Mesenchymal stem cell (in vitro differentiated cells and primary cell): ENCODE results near the gene KLHL40.

ENCODE experiments used
- DNase-seq: peaks from one replicate; pipeline ENCODE4 v3.0.0-alpha.2; 2013
- H2AFZ ChIP-seq: one replicate; pipeline ENCODE4 v1.6.1; 2013; ENCODE audit warnings: low read depth, mild to moderate bottlenecking, control low read depth, inconsistent platforms, low read length, moderate library complexity
- H2AK5ac ChIP-seq: 2 replicates; pipeline ENCODE4 v1.6.1; 2013; ENCODE audit warnings: low read length, moderate library complexity, mild to moderate bottlenecking, inconsistent platforms; ENCODE audit not compliant: severe bottlenecking
- H2BK120ac ChIP-seq: one replicate; pipeline ENCODE4 v1.6.1; 2013; ENCODE audit warnings: low read depth, mild to moderate bottlenecking, inconsistent platforms, low read length, moderate library complexity
- H2BK12ac ChIP-seq, 2 experiments: one replicate each; pipeline ENCODE4 v1.6.1; 2013; ENCODE audit warnings: inconsistent platforms in 2 of 2, low read length in 2 of 2, mild to moderate bottlenecking in 2 of 2, moderate library complexity in 2 of 2, control low read depth in 1 of 2
- H2BK15ac ChIP-seq: one replicate; pipeline ENCODE4 v1.6.1; 2013; ENCODE audit warnings: mild to moderate bottlenecking, low read depth, inconsistent platforms; ENCODE audit not compliant: poor library complexity, severe bottlenecking
- H2BK5ac ChIP-seq: 2 replicates; pipeline ENCODE4 v1.6.1; 2013; ENCODE audit warnings: low read depth, mild to moderate bottlenecking, low read length, control low read depth, inconsistent platforms; ENCODE audit not compliant: poor library complexity, severe bottlenecking
- H3K14ac ChIP-seq, 2 experiments: one replicate each; pipeline ENCODE4 v1.6.1; 2013; ENCODE audit warnings: inconsistent platforms in 2 of 2, low read length in 2 of 2, control low read depth in 1 of 2, mild to moderate bottlenecking in 1 of 2, moderate library complexity in 1 of 2
- H3K18ac ChIP-seq, 2 experiments: one replicate each; pipeline ENCODE4 v1.6.1; 2013; ENCODE audit warnings: inconsistent platforms in 2 of 2, low read length in 2 of 2, control low read depth in 1 of 2, low read depth in 1 of 2, mild to moderate bottlenecking in 1 of 2
- H3K23ac ChIP-seq, 2 experiments: one replicate each; pipeline ENCODE4 v1.6.1; 2013; ENCODE audit warnings: inconsistent platforms in 2 of 2, low read length in 2 of 2, mild to moderate bottlenecking in 2 of 2, moderate library complexity in 2 of 2, control low read depth in 1 of 2
- H3K27ac ChIP-seq: 2 replicates; pipeline ENCODE4 v1.5.1; 2013; ENCODE audit warnings: mild to moderate bottlenecking, moderate library complexity, low read length, control low read depth, inconsistent platforms; ENCODE audit not compliant: poor library complexity, severe bottlenecking
- H3K27me3 ChIP-seq, 2 experiments: 2 replicates each; pipeline versions ENCODE4 v1.6.1 to v1.7.0; 2013; ENCODE audit warnings: low read length in 2 of 2, mild to moderate bottlenecking in 2 of 2, moderate library complexity in 2 of 2, control low read depth in 1 of 2, inconsistent platforms in 1 of 2; ENCODE audit not compliant: control insufficient read depth in 1 of 2, insufficient read depth in 1 of 2
- H3K36me3 ChIP-seq, 2 experiments: 2 replicates each; pipeline versions ENCODE4 v1.6.1 to v1.7.0; 2013; ENCODE audit warnings: low read length in 2 of 2, control low read depth in 1 of 2, inconsistent platforms in 1 of 2, low read depth in 1 of 2, mild to moderate bottlenecking in 1 of 2; ENCODE audit not compliant: insufficient read depth in 2 of 2, control insufficient read depth in 1 of 2
- H3K4ac ChIP-seq, 2 experiments: one replicate each; pipeline ENCODE4 v1.6.1; 2013; ENCODE audit warnings: inconsistent platforms in 2 of 2, low read length in 2 of 2, mild to moderate bottlenecking in 2 of 2, moderate library complexity in 2 of 2, control low read depth in 1 of 2, low read depth in 1 of 2
- H3K4me1 ChIP-seq: 2 replicates; pipeline ENCODE4 v1.6.1; 2013; ENCODE audit warnings: low read depth, low read length, control low read depth; ENCODE audit not compliant: control insufficient read depth, insufficient read depth
- H3K4me2 ChIP-seq: 2 replicates; pipeline ENCODE4 v1.6.1; 2013; ENCODE audit warnings: low read length, mild to moderate bottlenecking, inconsistent platforms; ENCODE audit not compliant: poor library complexity, severe bottlenecking
- H3K4me3 ChIP-seq, 2 experiments: 2 replicates each; pipeline versions ENCODE4 v1.5.1 to v1.7.0; 2013; ENCODE audit warnings: low read length in 2 of 2, mild to moderate bottlenecking in 2 of 2, control low read depth in 1 of 2, low read depth in 1 of 2; ENCODE audit not compliant: insufficient read depth in 1 of 2
- H3K79me1 ChIP-seq: replicated peaks from 2 replicates; pipeline ENCODE4 v1.6.1; 2013; ENCODE audit warnings: mild to moderate bottlenecking, control low read depth, low read length, inconsistent platforms; ENCODE audit not compliant: poor library complexity, severe bottlenecking
- H3K9ac ChIP-seq: 2 replicates; pipeline ENCODE4 v1.7.0; 2013; ENCODE audit warnings: mild to moderate bottlenecking, low read length, moderate library complexity
- H3K9me3 ChIP-seq: 2 replicates; pipeline ENCODE4 v1.7.0; 2013; ENCODE audit warnings: mild to moderate bottlenecking, low read length; ENCODE audit not compliant: control insufficient read depth
- H4K8ac ChIP-seq: one replicate; pipeline ENCODE4 v1.6.1; 2013; ENCODE audit warnings: inconsistent platforms, mild to moderate bottlenecking, low read length, moderate library complexity
- H4K91ac ChIP-seq: one replicate; pipeline ENCODE4 v1.6.1; 2013; ENCODE audit warnings: mild to moderate bottlenecking, low read length, inconsistent platforms
- WGBS: methylation state at CpG from one replicate; pipeline ENCODE4 v1.1.7; 2013; ENCODE audit warnings: mixed read lengths; 5-methylcytosine and 5-hydroxymethylcytosine counted together

KLHL40 gene

GRCh38 chr3:42717306-42717705 lies 32.0 kb downstream of the KLHL40 start:
- H3K27ac ChIP-seq, result no peak overlapping the region
- no peak overlapping the region for H2BK15ac ChIP-seq
- no peak overlapping the region for H2AK5ac ChIP-seq
- H3K4me1 ChIP-seq, result no peaks in the 10 kb centered on the region
- no peak overlapping the region for H2BK120ac ChIP-seq
- H3K36me3 ChIP-seq, result no peaks in the 10 kb centered on the region
- WGBS, result 90% methylated on average over 6 of the region's 6 CpGs
- H2AFZ ChIP-seq, result no peak overlapping the region
- H2BK12ac ChIP-seq, result no peak overlapping the region
- no peak overlapping the region for H3K9ac ChIP-seq
- no peak overlapping the region for H3K23ac ChIP-seq
- no peak overlapping the region for H3K4me2 ChIP-seq
- no peak overlapping the region for H4K8ac ChIP-seq
- H2BK5ac ChIP-seq, result no peak overlapping the region
- no peak overlapping the region for H3K4ac ChIP-seq
- no peak overlapping the region for H3K14ac ChIP-seq
- no peaks in the 10 kb centered on the region for H3K79me1 ChIP-seq
- no peaks in the 10 kb centered on the region for H3K9me3 ChIP-seq
- DNase-seq, result no peak
- peaks cover 13 to 28% of the 10 kb centered on the region in 2 experiments for H3K27me3 ChIP-seq
- no peak overlapping the region for H3K18ac ChIP-seq
- no peak overlapping the region for H4K91ac ChIP-seq
- no peak overlapping the region for H3K4me3 ChIP-seq

GRCh38 chr3:42718338-42718737 lies 33.0 kb downstream of the KLHL40 start:
- DNase-seq, result no peak
- no peak overlapping the region for H2BK120ac ChIP-seq
- H3K4me3 ChIP-seq, result no peak overlapping the region
- no peaks in the 10 kb centered on the region for H3K4me1 ChIP-seq
- H3K9ac ChIP-seq, result no peak overlapping the region
- H3K27ac ChIP-seq, result no peak overlapping the region
- H2AFZ ChIP-seq, result no peak overlapping the region
- H3K9me3 ChIP-seq, result no peaks in the 10 kb centered on the region
- H3K23ac ChIP-seq, result no peak overlapping the region
- WGBS, result 67% methylated on average over 5 of the region's 5 CpGs
- no peaks in the 10 kb centered on the region for H3K36me3 ChIP-seq
- peaks cover 2 to 19% of the 10 kb centered on the region in 2 experiments for H3K27me3 ChIP-seq
- H3K4me2 ChIP-seq, result no peak overlapping the region
- H2BK5ac ChIP-seq, result no peak overlapping the region
- H3K4ac ChIP-seq, result no peak overlapping the region
- no peaks in the 10 kb centered on the region for H3K79me1 ChIP-seq
- H3K14ac ChIP-seq, result no peak overlapping the region
- H4K8ac ChIP-seq, result no peak overlapping the region
- no peak overlapping the region for H2BK12ac ChIP-seq
- no peak overlapping the region for H2AK5ac ChIP-seq
- no peak overlapping the region for H3K18ac ChIP-seq
- H2BK15ac ChIP-seq, result no peak overlapping the region
- no peak overlapping the region for H4K91ac ChIP-seq

GRCh38 chr3:42719002-42719401 lies 33.7 kb downstream of the KLHL40 start:
- no peak overlapping the region for H2AK5ac ChIP-seq
- peaks cover 0 to 15% of the 10 kb centered on the region in 2 experiments for H3K27me3 ChIP-seq
- H3K4me3 ChIP-seq, result no peak overlapping the region
- H4K91ac ChIP-seq, result no peak overlapping the region
- no peaks in the 10 kb centered on the region for H3K79me1 ChIP-seq
- no peak overlapping the region for H2BK5ac ChIP-seq
- H3K9ac ChIP-seq, result no peak overlapping the region
- no peak overlapping the region for H3K4me2 ChIP-seq
- no peaks in the 10 kb centered on the region for H3K36me3 ChIP-seq
- H3K18ac ChIP-seq, result no peak overlapping the region
- no peak overlapping the region for H3K14ac ChIP-seq
- H3K27ac ChIP-seq, result no peak overlapping the region
- H2BK120ac ChIP-seq, result no peak overlapping the region
- H3K4ac ChIP-seq, result no peak overlapping the region
- no peak overlapping the region for H4K8ac ChIP-seq
- H3K4me1 ChIP-seq, result no peaks in the 10 kb centered on the region
- H2BK15ac ChIP-seq, result no peak overlapping the region
- no peak overlapping the region for H3K23ac ChIP-seq
- no peak overlapping the region for H2BK12ac ChIP-seq
- H2AFZ ChIP-seq, result no peak overlapping the region
- WGBS, result 81% methylated on average over 6 of the region's 6 CpGs
- H3K9me3 ChIP-seq, result no peaks in the 10 kb centered on the region
- no peak for DNase-seq

GRCh38 chr3:42720126-42720525 lies 34.8 kb downstream of the KLHL40 start:
- Histone ChIP-seq H3K4me3 (no peak overlapping the region), H3K18ac (no peak overlapping the region), H4K8ac (no peak overlapping the region), H3K4me1 (no peaks in the 10 kb centered on the region), H3K9me3 (no peaks in the 10 kb centered on the region), H3K36me3 (no peaks in the 10 kb centered on the region), H2BK15ac (no peak overlapping the region), H2BK5ac (no peak overlapping the region), H3K14ac (no peak overlapping the region), H2AFZ (no peak overlapping the region), H3K27ac (no peak overlapping the region), H4K91ac (no peak overlapping the region), H2BK120ac (no peak overlapping the region), H3K23ac (no peak overlapping the region), H3K9ac (no peak overlapping the region), H3K4me2 (no peak overlapping the region), H3K4ac (no peak overlapping the region), H2AK5ac (no peak overlapping the region), H2BK12ac (no peak overlapping the region), H3K79me1 (no peaks in the 10 kb centered on the region), H3K27me3 (peaks cover 0 to 10% of the 10 kb centered on the region in 2 experiments)
- 79% methylated on average over 4 of the region's 4 CpGs for WGBS
- DNase-seq, result no peak
